Measurements from ENCODE around the gene MYH9.

The MYH9 gene

DNA sequence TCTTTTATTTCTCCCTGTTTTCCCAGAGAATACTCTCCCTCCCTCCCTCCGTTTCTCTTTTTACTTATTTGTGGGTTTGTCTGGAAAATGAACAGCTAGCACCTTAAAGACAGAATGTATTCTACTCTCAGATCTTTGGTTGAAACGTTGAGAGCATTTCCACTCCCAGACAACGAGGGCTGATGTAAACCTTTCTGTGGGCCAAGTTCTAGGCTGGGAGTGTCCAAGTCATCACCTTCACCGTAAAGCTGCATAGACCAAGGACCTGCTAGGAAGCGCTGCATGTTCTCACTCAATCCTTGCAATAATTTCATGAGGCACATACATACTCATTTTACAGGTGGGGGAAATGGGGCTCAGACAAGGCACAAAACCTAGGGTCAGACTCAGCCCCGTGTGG, 32.4 kb downstream of the MYH9 start:
- FAIRE-seq = no peak
- DNase-seq (ENCODE audit: extremely low spot score, insufficient read length, low read depth) = no peak

DNA sequence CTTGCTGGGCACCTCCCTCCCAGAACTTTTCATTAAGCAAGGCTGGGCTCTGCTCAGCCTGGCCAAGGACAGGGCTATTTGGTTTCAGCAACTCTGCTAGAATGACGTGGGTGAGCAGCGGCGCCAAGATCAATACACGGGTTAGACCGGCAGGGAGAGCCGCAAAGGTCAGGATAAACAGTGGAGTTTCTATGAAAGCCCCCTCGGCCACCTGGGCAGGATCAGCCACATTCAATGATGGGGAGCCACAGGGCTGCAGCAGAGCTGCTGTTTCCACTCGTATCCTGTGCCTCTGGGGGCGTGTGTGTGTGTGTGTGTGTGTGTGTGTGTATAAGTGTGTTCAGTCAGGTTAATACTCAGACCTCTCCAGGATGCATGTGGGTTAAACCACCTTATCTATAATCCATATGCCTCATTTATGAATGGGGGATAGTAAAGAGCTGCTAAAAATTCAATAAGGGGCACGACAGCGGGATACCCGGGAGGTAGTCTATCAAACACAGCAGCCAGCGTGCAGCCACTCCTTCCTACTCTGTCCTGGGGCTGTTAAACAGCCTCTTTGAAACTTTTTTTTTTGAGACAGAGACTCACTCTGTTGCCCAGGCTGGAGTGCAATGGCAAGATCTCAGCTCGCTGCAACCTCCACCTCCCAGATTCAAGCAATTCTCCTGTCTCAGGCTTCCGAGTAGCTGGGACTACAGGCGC, 34.8 kb downstream of the MYH9 start:
- no peak for FAIRE-seq
- DNase-seq (ENCODE audit: extremely low spot score, insufficient read length, low read depth) = no peak

DNA sequence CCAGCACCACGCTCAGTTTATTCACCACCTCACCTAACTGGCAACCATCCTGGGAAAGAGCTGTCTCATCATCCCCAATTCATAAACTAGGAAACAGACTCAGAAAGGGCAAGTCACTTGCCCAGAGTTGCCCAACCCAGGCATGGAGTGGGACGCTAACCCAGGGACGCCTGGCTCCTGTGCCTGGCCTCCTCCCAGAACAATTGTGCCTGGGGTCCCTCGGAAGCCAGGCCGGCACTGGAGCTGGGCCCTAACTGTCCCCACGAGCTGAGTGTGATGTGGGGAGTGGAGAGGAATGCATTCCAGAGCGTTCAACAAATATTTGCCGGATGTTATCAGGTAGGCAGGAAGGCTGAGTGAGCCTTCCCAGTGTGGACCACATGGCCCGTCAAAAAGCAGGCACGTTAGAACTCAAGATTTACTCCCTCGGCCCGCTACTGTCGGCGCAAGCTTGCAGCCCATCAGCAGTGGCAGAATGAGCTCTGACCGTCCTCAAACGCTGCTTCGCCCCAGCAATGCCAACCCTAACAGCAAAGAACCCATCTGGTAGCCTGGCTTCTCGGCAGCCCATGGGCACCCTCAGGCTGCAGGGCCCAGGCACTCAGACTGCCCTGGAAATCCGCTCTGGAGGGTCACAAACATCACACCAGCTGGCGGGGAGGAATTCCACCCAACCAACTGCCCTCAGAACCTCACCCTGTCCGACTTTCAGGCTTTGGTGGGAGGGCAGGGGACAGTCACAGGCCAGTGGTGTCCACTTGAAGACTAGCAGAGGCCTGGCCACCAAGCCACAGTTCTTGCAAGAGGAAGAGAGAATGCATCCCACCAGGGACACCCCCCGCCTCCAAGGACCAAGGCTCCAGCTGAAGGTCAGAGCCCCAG, 35.6 kb downstream of the MYH9 start:
- FAIRE-seq (no peak), DNase-seq (ENCODE audit: extremely low spot score, insufficient read length, low read depth) (no peak)

- DNase-seq (ENCODE audit: extremely low spot score, insufficient read length, low read depth) = no peak
- no peak for FAIRE-seq
These were observed 36.8 kb downstream of the MYH9 start for GRCh38 chr22:36350751-36351594.

GRCh38 chr22:36349726-36350125, 38.0 kb downstream of the MYH9 start:
- FAIRE-seq (no peak), DNase-seq (ENCODE audit: extremely low spot score, insufficient read length, low read depth) (no peak)

- DNase-seq (ENCODE audit: extremely low spot score, insufficient read length, low read depth) (no peak), FAIRE-seq (no peak)
These were observed 39.0 kb downstream of the MYH9 start for GRCh38 chr22:36348760-36349159.

- DNase-seq (ENCODE audit: extremely low spot score, insufficient read length, low read depth) (no peak), FAIRE-seq (no peak)
These were observed 40.7 kb downstream of the MYH9 start for GRCh38 chr22:36347094-36347493.

GRCh38 chr22:36344106-36344827, 43.5 kb downstream of the MYH9 start:
- FAIRE-seq (no peak), DNase-seq (ENCODE audit: extremely low spot score, insufficient read length, low read depth) (no peak)

GRCh38 chr22:36343720-36344105, 44.1 kb downstream of the MYH9 start:
- DNase-seq (ENCODE audit: extremely low spot score, insufficient read length, low read depth) (no peak), FAIRE-seq (no peak)

DNA sequence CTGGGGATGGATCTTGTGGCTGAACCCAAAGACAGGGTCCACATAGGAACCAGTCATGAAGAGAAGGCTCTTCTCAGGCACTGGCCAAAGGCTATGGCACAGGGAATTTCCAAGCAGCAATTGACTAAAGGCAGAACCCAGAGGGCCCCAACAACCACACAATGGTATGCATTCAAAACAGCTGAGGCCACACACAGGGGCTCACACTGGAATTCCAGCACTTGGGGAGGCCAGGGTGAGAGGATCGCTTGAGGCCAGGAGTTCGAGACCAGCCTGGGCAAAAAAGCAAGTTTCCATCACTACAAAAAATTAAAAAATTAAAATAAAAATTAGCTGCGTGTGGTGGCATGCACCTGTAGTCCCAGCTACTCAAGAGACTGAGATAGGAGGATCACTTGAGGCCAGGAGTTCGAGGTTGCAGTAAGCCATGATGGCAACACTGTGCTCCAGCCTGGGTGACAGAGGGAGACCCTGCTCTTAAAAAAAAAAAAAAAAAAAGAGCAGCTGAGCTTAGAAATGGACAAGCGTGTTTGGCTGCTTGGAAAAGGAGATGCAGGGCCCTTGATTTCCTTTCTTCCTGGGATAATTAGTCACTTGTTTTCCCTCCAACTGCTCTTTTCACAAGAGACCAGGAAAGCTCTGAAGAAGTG, 44.6 kb downstream of the MYH9 start:
- DNase-seq (ENCODE audit: extremely low spot score, insufficient read length, low read depth) (no peak), FAIRE-seq (no peak)

GRCh38 chr22:36341640-36342041, 46.1 kb downstream of the MYH9 start:
- no peak for DNase-seq (ENCODE audit: extremely low spot score, insufficient read length, low read depth)
- no peak for FAIRE-seq

DNA sequence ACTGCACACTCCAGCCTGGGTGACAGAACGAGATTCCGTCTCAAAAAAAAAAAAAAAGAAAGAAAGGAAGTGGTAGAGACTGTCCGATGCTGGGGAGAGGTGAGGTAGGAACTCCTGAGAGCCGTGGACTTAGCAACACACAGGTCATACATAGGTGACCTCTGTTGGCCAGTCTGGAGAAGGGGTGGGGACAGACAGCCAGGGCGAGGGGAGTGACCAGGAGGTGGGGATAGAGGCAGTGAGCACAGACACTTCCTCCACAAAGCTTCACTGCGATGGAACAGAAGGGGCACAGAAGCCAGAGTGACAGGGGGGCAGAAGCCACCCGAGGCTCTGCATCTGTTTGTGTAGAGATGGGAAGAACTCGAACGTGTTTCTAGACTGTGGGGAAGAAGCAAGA, 47.1 kb downstream of the MYH9 start:
- FAIRE-seq (no peak), DNase-seq (ENCODE audit: extremely low spot score, insufficient read length, low read depth) (no peak)

- no peak for DNase-seq (ENCODE audit: extremely low spot score, insufficient read length, low read depth)
- no peak for FAIRE-seq
These were observed 48.3 kb downstream of the MYH9 start for GRCh38 chr22:36339171-36340065.

- DNase-seq (ENCODE audit: extremely low spot score, insufficient read length, low read depth) (no peak), FAIRE-seq (no peak)
These were observed 50.2 kb downstream of the MYH9 start for GRCh38 chr22:36337365-36338130.

DNA sequence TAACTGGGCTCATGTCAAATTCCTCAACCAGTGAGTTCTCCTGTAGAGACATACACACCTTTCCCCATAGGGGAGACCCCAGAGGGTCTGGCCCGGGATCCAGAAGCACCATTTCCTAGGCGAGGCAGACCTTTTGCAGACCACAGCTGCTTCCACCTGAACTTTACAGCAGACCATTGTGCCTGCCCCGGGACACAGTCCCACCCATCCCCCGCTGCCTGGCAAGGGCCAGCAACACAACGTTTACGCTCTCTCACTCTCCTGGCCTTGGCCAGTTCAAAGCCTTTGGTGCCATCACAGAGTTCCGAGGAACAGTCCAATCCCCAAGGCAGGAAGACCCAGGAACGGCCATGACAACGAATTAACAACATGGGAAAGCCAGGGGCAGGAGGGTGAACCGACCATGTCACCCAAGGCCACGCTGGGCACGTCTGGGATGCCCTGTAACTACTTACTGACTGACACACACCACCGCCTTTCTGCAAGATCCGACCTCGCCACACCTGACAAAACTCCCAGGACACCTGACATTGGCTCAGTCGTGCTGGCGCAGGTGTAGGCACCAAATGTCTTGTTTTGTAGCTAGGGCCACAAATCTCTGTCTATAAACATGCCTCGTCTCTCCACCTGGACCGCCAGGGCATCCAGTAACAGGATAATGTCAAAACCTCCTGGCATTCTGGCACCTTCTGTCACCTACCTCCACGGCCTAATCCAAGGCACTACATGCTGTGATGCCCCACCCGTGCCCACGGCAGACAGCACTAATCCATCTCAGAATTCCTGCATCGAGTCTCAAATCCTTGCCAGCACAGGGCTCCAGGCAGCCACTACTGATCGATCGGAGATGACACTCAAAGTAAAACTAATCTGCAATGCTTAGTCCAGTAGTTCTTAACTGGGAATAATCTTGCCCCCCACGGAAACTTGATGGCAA, 51.3 kb downstream of the MYH9 start:
- no peak for FAIRE-seq
- DNase-seq (ENCODE audit: extremely low spot score, insufficient read length, low read depth) = no peak

GRCh38 chr22:36335621-36336020, 52.1 kb downstream of the MYH9 start:
- no peak for FAIRE-seq

More at GRCh38 chr22:36335621-36336020, 52.1 kb downstream of the MYH9 start:
- DNase-seq (ENCODE audit: extremely low spot score, insufficient read length, low read depth) = no peak
